SK-MEL-5 (cell line): Measurements from ENCODE around the gene SLC35E2B. TPM values are rescaled to one million over a fixed set of nuclear protein-coding genes. Genes with fewer than 3 reads are reported as not detected.
"Not testable (repeated sequence)": the region's sequence is repeated elsewhere in the genome, so short reads cannot be mapped to it uniquely, and the experiment has no call there.

ENCODE experiments used
- DNase-seq: peaks from one replicate; pipeline ENCODE4 v3.0.0-alpha.2; 2016; ENCODE audit warnings: low read depth, low spot score
- in situ Hi-C: cut with HindIII; loops from 2 replicates; pipeline ENCODE4 v1.10.0; 2016; ENCODE audit warnings: low sequenced_read_pairs, high pct_unique_total_duplicates, low pct_unique_long_range_greater_than_20kb
- total RNA-seq: library from RNA; depleted of rRNA; stranded (reverse); fragments of >200 nt; shearing (Covaris generic); gene quantifications from 2 replicates; pipeline ENCODE4 v1.2.3, GENCODE V29; 2014

Gene SLC35E2B
- total RNA-seq, 1 experiment from 2014 or later: 7.7 TPM

DNA sequence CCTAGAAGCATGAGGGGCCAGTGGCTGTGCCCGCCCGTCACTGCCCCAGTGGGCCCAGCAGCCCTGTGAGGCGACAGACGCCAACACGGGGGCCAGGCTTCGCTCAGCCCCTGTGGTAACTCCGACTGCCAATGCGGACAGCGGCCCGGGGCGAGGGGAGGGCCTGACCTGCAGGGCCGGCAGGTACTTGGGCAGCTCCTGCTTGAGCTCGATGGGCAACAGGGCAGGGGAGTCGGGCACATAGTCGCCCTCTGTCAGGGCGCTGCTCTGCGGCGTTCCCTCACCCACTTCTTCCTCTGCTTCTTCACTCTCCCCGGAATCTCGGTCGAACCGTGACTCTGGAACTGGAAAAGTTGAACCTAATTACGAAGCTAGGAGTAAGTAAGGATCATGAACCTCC lies 14.6 kb upstream of the SLC35E2B start:
- in situ Hi-C loops, DNase-seq: not testable (repeated sequence)

DNA sequence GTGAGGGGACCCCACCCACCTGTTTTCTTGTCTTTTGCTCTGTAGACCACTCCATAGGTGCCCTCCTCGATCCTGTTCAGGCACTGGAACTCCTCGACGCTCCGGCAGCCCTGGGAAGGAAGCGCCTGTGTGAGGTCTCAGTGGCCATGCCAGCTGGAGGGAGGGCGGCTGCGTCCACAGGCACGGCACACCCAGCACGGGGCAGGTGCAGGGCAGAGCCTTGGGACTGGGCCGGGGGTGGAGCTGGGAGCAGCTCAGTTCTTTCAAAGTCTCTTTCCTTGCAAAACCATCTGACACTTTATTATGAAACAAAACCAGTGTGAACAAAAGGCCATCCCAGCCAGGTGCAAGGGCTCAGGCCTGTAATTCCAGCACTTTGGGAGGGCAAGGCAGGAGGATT lies 13.0 kb upstream of the SLC35E2B start:
- in situ Hi-C loops, DNase-seq: not testable (repeated sequence)

DNA sequence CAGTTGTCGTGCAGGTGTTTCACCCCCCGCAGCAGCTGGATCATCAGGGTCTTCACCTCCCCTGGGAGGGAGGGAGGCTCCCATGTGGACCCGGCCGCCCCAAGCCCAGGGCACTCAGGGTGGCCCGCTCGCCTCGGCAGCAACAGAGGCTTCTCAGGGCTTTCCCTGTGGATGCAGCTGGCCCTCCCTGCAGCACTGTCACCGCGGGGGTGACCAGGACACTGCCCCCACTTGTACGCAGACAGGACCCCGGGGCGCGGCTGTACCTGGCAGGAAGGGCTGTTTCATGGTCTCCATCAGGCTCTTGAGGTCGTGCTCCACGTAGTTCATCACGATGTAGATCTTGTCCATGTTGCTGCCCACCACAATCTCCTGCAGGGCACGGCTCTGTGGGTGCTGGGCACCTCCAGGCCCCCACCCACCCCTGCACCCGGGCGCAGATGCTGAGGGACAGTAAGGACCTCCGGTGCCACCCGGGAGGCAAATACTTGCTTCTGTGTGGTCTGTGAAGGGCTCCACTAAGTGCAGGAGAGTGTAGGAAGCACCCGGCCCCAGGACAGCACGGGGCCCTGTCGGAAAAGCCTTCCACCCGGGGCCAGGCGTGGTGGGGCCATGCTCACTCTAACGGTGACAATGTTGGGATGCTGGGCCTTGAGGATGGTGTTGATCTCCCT lies 11.8 kb upstream of the SLC35E2B start:
- in situ Hi-C loops, DNase-seq: not testable (repeated sequence)

DNA sequence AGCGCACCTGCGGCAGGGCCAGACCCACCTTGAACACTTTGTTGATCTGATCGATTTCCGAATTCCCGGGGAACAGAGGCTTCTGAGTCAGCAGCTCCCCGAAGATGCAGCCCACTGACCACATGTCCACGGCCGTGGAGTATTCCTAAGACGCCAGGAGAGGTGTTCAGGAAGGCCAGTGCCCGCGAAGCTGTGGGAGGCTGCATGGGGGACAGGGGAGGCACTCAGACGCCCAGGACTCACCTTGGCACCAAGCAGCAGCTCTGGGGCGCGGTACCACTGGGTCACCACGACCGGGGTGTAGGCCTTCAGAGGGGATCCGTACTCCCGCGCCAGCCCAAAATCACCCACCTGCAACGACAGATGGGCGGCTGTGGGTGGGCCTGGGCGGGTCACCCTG lies 11.2 kb upstream of the SLC35E2B start:
- in situ Hi-C loops: no loop called here
- DNase-seq: no peak

DNA sequence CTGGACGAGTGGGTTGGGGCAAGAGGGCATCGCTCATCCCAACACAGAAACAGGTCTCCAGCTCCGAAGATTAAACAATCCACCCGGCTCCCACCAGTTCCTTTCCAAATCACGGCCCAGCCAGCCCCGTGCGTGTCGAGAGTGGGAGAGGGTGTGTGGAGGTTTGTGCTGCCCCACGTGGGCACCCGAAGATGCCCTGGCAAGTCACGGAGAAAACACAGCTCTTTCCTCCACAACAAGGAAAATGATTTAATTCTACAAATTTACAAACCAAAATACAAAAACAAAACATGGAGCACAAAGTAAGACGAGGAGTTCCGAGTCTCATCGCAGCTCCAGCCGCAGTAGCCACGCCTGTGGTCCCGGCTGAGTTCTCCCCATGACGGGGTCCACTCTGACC lies 9.9 kb upstream of the SLC35E2B start:
- in situ Hi-C loops, DNase-seq: not testable (repeated sequence)

DNA sequence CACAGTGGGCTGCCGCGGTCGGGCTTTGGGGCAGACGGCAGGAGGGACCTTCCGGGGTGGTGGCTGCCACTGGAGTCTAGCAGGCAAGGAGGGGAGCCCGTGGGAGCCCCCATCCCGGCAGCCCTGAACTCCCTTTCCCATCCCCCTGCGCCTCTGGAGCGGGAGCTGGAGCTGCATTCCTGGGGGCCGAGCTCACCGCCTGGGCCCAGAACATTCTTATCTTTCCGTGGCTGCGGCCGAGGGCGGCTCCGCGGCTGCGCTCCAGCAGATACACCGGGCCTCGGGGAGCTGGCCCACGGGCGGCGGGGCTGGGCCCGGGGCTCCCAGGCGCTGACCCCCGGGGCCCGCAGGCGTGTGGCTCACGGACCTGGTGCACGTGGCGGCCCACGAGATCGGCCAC lies 8.0 kb upstream of the SLC35E2B start:
- not testable (repeated sequence) for DNase-seq

DNA sequence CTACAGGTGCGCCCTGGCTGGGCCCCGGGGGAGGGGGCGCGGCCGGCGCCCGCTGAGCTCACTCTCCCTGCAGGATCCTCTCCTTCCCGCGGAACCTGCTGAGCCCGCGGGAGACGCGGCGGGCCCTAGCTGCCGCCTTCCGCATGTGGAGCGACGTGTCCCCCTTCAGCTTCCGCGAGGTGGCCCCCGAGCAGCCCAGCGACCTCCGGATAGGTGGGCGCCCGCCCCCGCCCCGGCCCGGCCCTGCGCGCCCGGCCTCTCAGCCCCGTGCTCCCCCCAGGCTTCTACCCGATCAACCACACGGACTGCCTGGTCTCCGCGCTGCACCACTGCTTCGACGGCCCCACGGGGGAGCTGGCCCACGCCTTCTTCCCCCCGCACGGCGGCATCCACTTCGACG lies 7.5 kb upstream of the SLC35E2B start:
- DNase-seq, in situ Hi-C loops: not testable (repeated sequence)

More for the DNA sequence above, 8.0 kb upstream of the SLC35E2B start:
- in situ Hi-C loops: not testable (repeated sequence)

DNA sequence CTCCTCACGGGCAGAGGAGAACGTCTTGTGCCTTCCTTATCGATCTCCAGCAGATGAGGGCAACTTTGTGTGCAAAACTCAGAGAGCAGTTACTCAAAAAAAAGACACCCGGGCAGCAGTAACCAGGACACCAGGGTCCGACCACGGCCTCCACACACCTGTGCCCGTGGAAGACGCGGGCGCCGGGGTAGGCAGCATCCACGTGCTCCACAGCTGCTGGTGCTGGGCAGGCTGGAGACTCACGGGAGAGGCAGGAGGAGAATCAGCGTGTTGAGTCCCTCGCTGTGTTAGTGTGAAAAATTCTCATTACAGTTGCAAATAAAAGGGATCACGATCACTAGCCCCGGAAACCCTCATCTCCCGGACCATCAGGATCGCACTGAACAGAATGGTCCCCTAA lies 6.5 kb upstream of the SLC35E2B start:
- DNase-seq, in situ Hi-C loops: not testable (repeated sequence)

DNA sequence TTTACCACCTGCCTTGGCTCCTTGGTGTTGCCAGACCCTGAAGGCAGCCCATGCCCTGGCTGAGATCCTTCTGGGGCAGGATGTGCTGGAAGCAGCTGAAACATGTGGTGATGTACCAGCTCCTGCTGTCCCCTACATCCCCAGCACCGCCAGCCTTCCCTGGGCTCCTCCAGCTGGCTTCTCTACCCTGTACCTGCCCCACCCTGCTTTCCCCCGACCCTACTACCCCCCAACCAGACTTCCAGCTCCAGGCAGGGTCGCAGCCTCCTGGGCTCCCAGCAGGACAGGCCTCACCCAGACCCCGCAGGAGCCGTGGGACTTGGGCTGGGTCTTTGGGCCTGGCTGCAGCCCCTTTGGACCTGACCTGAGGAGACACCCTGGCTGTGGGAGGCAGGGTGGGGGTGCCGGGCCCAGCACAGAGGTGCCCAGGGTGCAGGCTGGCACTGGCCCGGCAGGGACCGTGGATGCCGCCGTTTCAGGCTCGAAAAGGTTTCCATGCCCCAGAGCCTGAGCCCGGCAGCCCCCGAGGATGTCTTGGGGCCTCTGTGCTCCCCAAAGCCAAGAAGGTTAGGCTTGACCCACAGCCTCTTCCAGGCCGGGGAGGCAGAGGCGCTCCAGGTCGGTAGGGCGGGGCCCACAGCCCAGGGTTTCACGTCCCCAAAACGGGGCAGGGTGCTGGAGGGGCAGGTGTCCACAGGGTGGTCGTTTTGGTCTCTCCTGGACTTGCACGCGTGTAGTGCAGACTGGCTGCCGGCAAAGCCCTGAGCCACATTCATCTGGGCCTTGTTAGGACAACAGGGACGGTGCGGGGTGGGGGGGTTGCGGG lies 5.0 kb upstream of the SLC35E2B start:
- in situ Hi-C loops, DNase-seq: not testable (repeated sequence)

DNA sequence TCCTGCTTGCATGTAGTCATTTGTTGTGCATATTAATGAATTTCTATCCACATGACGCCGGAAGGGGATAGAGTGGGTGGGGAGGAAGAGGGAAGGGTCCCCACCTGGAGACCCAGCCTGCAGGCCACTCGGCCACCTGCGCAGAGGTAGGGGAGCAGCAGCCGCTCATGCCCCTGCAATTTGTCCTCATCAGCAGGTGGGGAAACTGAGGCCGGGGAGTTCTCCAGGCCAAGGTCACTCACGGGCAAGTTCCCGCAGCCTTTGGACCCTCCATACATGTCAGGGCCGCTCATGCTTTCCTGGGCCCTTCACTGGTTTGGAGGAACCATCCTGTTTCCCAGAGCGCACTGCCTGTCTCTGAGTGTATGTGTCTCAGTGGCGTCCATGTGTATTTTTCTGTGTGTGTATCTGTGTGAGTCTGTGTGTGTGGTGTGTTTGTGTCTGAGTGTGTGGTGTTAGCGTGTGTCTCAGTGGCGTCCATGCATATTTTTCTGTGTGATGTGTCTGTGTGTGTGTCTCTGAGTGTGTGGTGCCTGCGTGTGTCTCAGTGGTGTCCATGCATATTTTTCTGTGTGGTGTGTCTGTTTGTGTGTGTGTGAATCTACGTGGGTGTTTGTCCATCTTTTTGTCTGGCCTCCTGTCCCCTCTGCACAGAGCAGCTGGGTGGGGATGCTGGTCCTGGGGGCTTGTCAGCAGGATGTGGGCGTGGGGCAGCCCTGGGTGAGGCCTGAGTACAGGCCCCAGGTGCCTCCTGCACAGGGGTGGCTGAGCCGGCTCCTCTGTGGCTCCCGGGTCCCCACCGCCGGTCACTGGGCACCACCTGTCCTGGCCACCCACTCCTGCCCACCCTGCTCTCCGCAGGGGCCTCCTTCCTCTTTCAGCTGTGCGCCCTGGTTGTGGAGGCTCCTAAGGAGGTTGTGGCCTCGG lies 4.1 kb upstream of the SLC35E2B start:
- DNase-seq, in situ Hi-C loops: not testable (repeated sequence)

DNA sequence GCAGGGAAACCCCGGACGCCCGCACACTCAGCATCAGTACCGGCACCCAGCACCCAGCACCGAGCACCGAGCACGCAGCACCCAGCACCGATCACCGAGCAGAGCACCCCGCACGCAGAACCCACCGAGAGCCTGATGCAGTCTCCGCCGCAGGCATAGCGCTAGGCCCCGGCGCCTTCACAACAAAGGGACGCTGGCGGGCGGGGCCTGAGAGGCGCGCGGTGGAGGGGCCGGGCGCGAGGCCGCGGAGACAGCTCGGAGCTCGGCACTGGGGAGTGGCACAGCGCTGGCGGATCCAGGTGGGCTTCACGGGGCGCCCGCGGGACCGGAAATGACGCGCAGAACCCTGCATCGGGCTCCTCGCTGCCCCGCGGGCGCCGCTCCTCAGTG lies 276 bp downstream of the SLC35E2B start:
- peak; percentile 6 for DNase-seq
- in situ Hi-C loops: not testable (repeated sequence)

DNA sequence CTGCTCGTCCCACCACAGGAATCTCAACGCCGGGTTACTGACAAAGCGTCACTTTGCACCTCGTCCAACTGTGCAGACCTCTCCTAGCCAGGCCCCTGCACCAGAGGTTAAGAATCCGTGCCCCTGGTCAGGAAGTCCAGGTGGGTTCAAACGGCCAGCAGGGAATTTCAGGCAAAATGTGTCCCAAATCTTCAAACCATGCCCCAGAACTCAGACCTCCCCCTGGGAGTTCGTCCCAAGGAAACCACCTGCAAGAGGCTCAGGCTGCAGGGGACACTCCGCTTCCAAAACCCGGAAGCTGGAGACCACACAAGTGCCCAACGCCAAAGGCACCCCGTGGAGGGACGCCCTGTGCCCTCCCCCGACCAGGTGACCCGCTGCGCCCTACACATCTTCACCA lies 1.2 kb downstream of the SLC35E2B start:
- in situ Hi-C loops, DNase-seq: not testable (repeated sequence)

DNA sequence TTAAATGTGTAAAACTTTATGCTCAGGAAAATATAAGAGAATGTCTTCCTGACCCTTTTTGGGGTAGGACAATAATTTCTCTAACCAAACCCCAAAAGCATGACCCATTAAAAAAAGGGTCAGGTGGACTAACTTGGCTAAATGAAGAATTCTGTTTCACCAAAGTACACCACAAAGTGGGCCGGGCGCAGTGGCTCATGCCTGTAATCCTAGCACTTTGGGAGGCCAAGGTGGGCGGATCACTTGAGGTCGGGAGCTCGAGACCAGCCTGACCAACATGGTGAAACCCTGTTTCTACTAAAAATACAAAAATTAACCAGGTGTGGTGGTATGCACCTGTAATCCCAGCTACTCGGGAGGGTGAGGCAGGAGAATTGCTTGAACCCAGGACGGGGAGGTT lies 3.1 kb downstream of the SLC35E2B start:
- in situ Hi-C loops, DNase-seq: not testable (repeated sequence)

DNA sequence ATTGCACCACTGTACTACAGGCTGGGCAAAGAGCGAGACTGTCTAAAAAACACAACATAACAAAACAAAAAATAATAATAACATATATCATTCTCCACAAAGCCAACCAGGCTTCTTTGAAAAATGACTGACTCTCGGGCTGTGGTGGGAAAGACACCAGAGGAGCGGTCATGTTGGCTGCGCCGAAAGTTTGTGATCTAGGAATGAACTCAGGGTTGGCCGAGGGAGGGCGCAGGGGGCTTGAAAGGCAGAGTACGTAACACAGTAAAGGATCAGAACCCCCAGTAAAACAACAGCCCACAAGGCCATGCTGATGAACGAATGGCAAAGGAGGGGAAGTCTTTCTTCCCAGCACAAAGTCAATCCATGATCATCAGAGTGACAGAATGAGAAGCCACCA lies 4.7 kb downstream of the SLC35E2B start:
- DNase-seq: no peak
- in situ Hi-C loops: no loop called here

DNA sequence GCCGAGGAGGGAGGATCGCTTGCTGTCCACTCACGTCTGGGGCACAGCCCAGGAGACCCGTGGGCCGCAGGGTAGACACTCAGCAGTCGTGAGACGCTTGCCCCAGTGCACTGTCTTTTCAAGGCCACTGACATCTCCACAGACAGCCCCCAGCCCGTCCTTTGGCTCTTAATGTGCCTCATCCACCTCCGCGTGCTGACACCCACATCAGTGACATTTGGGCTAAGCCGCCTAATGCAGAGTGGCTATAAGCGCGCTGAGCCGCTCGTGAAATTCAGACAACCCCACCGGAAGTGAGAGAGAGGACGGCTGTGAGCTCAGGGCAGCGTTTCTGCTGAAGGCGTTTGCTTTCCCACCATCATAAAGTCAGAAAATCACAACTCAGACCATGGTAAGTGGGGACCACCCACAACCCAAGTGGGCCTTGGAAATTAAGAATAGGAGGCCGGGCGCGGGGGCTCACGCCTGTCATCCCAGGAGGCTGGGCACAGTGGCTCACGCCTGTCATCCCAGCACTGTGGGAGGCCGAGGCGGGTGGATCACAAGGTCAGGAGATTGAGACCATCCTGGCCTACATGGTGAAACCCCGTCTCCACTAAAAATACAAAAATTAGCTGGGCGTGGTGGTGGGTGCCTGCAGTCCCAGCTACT lies 8.4 kb downstream of the SLC35E2B start:
- no peak for DNase-seq
- in situ Hi-C loops: no loop called here

DNA sequence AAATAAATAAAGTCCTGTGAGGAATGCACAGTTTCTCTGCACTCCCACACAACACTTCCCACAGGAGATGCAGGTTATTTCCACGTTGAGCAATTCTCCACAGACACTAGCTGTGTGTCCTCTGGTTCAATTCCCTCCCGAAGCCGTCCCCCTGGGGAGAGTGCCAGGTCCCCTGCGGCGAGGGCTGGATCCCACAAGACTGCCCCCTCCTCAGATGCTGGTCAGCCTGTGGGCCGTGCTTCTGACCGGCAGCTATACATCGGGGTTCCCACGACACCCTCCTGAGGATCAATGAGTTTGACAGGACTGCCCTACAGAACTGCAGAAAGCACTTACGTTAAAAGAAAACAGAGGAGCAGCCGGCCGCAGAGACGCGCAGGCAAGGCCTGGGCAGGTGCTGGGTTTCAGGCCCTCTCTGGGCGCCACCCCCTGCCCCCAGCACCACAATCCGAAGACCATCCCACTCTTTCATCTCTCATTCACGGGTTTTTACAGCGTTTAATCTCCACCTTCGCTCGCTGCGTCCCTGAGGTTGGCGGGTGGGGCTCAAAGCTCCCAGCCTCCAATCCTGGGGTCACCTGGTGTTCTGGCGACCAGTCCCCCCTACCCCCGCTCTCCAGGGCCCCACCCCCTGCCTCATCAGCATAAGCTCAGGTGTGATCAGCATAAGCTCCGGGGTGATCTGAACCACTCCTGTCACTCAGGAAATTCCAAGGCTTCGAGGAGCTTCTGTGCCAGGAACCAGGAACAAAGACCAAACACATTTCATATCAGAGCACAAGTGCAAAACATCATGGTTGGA lies 9.3 kb downstream of the SLC35E2B start:
- in situ Hi-C loops: no loop called here

DNA sequence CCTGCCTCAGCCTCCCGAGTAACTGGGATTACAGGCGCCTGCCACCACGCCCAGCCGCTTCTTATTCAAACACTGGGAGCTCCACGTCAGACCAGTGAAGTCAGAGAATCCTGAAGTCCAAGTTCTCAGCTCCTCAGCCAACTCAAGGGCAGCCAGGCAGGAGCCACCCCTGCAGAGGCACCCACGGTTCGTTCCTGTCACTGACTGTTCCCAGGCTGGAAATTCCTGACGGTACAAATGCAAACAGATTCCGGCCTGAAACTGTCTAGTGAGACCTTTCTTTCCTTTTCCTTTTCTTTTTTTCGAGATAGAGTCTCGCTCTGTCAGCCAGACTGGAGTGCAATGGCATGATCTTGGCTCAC lies 11.7 kb downstream of the SLC35E2B start:
- DNase-seq: no peak
- in situ Hi-C loops: no loop called here

More for the DNA sequence above, 9.3 kb downstream of the SLC35E2B start:
- no peak for DNase-seq
